NCI-H1105 treated with DMSO at 0.1 percent for 48 hours (cell line): Measurements from ENCODE around the gene MEP1B.
"Not testable (repeated sequence)": the region's sequence is repeated elsewhere in the genome, so short reads cannot be mapped to it uniquely, and the experiment has no call there.

Experiments
- DNase-seq: peaks from one replicate; lab custom pipeline; 2025; lab: John Stamatoyannopoulos, UW

The MEP1B gene

DNA sequence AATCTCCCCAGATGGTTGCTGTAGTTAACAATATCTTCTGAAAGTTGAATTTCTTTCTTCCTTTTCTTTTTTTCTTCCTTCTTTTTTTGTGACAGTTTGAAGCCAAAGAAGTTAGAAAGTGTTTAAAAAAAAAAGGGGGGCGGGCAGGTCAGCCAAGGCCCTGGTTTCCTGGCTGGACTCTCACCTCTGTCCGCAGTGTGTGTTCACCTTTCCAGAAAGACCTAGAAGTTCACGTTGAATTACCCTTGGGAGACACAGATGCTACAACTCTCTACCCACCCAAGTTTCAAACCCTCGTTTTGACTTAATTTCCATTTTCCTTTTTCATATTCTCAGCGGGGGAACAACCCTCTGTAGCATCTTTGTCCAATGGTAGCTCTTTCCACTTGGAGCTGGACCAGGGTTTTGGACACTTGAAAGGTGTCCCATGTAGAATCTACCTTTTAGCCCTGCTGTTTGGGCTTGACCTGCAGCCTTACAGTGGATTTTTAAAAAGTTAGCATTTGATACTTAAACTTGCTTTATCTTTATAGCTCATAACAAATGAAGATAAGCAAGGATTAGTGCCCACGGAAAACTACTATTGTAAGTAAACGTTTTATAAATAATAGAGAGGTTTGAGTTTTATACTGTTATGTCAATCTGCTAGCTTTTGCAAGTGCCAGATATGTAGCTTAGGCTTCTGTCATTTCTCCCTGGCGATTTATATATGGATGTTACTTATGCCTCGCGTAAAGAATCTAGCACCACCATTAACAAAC is 20.0 kb downstream of the MEP1B start:
- no peak for DNase-seq

DNA sequence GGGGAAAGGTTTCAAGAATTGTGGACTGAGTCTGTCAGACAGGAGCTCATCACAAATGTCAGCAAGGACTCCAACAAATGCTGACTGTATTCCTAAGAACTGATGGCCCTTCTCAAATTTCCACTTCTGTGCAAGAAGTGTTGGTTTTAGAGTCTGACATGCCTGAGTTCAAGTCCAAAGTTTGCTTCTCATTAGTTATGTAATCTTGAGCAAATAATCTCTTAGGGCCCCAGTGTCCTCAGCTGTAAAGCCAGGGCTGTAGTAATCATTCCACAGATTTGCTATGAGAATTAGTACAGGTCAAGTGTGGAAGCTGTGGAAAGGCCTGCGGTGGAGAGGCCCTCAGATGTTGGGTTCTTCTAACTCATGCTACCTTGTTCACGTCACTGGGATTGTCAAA is 23.9 kb downstream of the MEP1B start:
- no peak for DNase-seq

DNA sequence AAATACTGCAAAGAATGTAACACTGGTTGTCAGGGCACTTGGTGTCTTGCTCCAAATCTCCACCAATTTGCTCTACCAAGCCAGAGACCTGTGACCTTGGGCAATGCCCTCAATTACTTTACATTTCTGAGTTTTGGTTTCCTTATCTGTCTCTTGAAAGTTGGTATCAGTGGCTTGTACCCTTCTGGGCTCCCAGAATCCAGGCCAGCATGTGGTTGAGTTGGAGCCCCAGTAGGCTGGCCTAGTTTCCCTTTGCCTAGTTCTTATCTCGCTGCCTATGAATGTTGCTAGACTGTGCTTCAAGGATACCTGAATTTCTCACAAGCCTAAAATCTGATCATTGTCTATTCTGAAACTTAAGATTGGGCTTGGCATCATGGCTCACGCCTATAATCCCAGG is 26.6 kb downstream of the MEP1B start:
- no peak for DNase-seq

DNA sequence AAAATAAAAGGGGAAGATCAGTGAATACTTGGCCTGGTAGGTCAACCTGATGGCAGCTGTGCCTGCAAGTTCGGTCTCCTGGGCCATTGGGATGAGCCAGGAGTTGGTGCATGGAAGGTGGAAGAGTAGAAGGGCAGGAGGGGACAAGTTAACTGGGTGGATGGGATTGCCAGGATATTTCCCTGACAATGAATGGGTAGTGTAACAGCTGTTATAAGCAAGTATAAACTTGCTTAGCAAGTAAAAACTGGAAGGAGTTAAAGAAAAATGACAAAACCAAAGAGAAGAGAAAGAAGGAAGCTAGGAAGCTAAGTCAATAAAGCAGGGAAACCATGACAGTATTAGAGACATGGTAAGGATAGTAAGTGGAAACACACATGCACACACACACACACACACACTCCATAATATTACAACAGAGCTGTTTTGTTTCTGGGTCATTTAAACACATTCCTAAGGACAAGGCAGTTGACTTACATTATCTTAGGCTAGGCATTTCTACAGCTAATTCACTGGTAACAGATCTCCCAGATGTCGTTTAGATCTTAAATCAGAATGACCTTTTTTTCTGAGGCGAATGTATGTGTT is 29.7 kb downstream of the MEP1B start:
- DNase-seq: no peak

DNA sequence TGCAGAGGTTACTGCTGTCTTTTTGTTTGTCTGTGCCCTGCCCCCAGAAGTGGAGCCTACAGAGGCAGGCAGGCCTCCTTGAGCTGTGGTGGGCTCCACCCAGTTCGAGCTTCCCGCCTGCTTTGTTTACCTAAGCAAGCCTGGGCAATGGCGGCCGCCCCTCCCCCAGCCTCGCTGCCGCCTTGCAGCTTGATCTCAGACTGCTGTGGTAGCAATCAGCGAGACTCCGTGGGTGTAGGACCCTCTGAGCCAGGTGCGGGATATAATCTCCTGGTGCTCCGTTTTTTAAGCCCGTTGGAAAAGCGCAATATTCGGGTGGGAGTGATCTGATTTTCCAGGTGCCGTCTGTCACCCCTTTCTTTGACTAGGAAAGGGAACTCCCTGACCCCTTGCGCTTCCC is 43.5 kb downstream of the MEP1B start:
- DNase-seq: not testable (repeated sequence)

DNA sequence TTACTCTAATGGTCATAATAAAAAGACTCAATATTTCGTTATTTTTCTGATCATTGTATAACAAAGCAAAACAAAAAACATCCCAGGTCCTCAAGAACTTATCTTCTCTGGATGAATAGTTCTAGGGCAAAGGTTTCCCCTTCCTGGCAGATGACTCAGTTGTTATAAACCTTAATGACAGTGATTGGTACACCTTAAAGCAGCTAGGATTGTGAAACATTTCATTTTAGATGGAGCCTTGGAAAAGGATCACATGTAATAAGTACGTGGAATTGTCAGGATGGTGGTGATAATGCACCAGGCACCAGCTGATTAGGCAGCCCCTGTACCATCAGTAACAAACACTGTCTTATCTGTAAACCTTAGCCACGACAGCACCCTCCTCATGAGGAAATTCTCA is 47.2 kb downstream of the MEP1B start:
- DNase-seq: no peak

DNA sequence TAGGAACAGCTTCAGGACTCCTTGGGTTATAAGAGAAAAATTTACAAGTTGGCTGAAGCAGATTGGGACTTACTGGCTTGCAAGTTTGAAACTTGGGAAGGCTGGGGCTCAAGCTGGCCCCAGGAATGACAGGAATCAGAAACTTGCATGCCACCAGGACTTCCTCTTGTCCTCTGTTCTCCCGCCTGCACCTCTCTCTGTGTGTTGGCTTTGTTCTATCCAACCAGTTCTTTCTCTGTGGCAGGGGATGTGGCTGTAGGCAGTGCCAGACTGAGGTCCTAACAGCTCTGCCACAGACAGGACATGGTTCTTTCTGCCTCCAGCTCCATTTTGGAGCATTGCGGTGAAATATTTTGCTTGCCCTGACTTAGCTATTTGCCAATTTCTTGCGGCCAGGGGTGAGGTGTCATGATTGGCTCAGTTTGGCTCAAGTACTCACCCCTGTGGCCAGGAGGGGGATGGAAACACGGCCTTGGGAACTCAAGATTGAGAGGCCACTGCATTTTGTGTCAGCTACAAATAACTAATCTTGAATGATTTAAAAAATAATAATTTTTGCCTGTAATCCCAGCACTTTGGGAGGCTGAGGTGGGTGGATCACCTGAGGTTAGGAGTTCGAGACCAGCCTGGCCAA is 48.9 kb downstream of the MEP1B start:
- no peak for DNase-seq

DNA sequence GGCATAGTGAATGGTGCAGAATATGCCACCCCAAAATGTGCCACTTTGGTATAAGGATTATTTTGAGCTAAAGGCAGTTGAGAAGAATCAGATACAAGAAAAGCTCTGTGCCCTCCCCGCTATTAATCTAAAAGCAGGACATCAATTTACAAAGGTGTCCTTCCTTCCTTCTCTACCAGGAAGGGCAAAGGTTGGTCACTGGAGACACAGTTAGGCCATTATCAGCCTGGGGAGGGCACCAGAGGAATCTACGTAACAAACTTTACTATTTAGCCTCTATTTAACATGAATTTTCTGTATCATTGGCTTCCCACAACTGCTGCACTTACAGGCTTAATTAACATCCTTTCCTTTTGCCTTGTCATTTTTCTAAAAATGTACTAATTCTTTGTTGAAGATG is 52.6 kb downstream of the MEP1B start:
- DNase-seq: no peak

DNA sequence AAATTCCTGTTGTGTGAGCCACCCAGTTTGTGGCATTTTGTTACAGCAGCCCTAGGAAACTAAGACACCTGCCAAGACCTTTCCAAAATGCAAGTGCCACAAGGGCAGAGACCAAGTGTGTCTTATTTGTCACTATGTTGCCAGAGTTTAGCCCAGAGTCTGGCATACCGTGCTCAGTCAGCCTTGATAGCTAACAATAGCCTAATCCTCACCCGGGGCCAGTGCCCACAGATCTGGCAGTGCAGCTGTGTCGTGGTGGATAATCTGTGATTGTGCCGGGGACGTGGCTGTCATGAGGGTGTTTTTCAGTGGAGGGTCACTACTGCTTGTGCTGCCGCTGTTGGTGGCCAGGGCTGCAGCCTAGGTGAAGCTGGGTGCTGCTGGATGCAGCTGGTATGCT is 53.5 kb downstream of the MEP1B start:
- no peak for DNase-seq

DNA sequence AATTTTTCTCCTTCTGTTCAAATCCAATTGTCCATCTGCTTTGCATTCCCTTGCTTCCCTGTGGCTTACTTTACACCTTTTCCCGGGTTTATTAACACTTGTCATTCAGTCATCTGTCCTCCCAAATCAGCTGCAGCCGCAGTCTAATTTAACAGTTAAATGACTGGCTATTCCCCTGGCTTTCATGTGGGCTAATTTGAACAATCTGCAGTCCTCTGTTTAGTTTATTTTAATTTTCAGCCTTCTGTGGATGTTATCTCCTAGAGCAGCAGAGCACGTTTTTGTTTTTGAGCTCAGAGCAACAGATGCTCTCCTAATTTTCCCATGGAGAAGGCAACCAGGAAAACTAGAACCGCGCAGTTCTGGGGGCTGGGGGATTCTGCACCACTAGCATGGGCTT is 55.0 kb downstream of the MEP1B start:
- no peak for DNase-seq

DNA sequence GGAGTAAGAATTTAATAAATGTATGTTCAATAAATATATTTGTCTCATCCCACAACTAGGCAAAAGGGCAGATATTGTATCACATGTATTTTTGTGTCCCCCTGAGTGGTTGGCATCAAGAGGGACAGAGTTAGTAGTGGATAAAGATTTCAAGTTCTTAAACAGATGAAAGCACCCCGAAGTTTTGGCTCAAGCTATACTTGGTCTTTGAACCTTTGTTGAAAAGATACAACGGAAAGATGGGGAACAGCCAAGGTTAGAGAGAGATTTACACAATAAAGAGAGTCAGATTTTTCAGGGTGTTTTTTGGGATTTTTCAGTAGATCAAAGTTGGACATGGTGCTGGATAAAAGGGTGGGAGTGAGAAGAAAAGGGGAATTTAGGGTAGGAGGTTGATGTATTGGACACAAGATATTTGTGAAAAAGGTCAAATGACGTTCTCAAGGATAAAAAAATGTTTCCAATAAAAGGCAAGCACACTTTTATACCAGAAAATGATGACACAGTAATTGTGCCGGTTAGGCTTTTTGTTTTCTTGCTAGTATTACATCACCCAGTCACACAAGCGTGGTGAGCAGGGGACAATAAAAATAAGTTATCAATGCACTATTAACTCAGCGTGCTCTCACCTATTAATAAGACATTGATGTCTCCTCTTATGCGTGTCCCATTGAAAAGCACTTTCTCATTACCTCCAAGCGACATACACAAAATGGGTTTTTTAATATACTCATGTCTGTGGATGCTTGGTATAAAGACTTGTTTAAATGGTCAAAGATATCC is 59.5 kb downstream of the MEP1B start:
- DNase-seq: no peak

DNA sequence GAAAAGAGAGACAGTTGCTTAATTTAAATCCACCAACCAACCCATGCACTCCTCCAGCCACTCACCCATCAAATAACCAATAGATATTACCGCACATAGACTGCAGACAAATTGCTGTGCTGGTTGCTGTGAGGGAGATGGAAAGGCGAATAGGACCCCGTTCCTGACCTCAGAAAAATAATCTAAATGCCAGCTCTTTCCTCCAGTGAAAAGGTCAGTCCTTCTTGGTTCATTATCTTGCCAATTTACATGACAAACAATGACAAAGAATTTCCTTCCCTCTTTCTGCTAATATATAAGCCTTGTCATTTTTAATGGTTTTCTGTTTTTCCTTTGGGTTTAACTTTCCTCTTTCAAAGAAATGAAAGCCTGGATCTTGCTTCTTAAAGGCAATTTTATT is 61.6 kb downstream of the MEP1B start:
- DNase-seq: no peak

DNA sequence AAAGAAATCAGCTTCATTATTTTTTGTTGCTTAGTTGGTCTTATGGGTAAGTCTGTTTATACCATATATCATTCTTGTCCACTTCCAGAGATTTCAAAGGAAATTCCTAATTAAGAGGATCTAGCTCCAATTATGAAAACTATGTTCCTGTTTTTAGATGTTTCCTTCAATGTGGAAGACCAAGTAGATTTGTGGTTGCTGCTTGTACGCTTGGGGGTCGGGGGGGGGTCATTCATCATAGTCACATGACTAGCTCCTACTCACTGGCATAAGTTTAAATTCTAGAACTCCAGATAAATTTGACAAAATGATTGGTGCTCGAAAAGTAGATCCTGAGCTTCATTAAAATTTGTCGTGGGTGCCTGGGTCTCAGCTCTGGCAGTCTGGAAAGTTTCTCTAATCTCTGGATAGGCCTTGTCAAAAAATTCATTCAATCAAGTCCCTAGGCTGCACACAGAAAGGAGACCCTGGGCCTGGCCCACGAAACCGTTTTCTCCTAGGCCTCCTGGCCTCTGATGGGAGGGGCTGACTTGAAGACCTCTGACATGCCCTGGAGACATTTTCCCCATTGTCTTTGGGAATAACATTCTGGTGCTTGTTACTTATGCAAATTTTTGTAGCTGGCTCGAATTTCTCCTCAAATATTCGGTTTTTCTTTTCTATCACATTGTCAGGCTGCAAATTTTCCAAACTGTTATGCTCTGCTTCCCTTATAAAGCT is 62.5 kb downstream of the MEP1B start:
- no peak for DNase-seq

DNA sequence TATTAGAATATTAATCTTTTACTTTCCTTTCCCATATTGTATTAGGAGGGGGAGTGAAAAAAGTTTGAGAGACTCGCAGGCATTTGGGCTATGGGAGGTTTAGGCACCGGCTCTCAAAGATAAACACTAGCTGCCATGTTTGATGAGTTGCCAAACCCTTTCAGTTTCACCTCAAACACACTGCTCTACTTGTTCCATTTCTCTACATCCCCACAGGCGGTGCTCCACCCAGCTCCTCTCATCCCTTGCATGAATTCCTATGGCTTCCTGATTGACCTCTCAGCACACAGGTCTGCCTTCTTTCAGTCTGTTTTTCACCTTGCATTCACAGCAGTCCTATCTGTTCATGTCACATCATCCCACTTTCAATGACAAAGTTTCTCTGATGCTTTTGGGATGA is 65.7 kb downstream of the MEP1B start:
- DNase-seq: no peak

DNA sequence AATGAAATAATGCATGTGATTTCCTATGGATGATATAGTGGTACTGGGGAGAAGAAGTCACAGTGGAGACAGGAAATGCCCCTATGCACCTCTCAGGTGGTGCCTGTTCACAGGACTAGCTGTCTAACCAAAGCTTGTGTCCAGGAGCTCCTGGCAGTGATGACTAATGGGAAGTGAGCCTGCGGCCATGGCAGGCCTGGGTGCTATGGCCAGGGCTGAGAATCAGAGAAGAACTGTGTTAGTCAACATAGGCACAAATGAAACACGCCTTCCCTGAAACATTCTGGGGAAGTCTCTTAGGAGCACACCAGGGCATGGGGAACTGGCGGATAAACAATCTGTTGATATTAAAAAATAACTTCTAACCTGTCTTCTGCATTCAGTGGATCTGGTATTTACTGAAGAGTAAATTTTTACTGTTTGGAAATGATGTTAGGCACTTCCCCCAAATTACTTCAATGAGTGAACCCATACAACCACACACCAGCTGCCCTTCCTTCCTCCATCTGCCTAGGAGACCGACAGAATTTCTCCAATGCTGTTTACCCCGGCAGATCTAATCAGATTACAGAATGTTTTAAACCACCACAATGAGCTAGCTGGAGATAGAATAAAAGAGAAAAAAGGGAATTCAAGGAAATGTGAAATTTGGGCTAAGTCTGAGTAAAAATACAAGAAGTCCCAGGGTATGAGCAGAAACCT is 67.4 kb downstream of the MEP1B start:
- no peak for DNase-seq

DNA sequence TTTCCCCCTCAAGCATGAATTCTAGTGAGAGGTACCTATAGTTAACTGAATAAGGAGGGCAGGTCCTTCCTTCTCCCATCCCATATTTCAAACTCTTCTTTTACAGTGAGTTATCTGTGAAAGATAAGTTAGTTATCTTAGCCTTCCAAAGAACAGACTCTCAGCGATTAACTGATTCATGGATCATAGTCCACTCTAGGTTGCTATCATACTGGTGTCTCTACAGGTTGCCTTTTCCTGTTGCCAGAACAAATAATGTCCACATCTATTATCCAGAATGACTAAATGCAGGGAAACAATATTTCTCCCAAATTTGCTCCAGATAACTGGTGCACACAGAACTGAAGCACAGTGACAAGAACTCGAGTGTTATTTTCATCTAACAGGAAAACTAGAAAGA is 68.3 kb downstream of the MEP1B start:
- no peak for DNase-seq

DNA sequence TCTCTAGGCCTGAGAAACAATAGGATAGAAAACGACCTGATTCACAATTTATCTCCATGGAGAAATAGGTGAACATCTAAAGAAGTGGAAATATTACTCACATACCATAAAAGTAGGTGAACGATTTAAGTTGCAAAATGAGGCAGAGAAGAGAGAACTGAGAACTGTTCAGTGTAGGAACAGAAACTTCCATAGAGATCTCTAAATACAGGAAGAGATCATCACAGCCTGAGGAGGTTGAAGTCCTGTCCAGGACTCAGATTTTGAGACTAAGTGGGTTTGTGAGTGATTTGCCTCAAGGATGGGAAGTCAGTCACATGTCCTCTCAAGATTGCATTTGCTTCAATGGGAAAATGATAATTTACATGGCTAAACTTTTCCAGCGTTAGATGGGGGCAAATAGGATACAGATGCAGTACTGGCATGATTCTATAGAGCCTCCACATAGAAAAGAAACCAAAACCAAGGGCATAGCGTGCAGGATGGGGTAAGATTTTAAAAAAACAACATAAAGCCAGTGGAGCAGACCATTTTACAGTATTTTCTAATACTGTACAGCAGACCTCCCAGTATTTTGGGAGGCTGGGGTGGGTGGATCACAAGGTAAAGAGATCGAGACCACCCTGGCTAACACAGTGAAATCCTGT is 68.8 kb downstream of the MEP1B start:
- DNase-seq: no peak

DNA sequence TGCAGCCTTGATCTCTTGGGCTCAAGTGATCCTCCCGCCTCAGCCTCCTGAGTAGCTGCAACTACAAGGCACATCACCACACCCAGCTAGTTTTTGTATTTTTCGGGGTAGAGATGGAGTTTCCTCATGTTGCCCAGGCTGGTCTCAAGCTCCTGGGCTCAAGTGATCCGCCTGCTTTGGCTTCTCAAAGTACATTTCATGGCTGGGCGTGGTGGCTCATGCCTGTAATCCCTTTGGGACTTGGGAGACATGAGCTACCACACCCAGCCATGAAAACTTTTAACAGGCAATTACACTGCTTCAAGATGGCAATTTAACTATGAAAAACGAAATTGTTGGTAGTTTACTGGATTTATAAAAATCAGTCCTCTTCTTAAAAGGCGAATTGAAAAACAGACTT is 69.7 kb downstream of the MEP1B start:
- no peak for DNase-seq

DNA sequence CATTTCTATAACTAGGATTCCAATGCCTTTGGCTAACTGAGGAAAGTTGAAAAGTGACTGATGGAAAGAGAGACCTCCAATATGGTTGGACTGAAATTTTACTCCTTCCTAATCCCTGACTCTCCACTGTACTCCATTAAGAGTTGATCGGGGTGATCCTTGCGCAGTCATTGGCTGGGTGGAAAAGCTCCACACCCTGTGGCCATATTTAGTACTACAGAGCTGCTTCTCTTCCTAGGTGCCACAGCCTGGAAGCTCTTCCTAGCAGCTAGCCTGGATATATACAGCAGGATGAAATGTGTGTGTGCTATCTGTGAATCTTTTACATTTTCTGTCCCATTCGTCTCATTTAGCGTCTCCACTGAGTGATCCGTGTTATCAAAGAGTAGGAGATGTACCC is 71.2 kb downstream of the MEP1B start:
- DNase-seq: no peak

DNA sequence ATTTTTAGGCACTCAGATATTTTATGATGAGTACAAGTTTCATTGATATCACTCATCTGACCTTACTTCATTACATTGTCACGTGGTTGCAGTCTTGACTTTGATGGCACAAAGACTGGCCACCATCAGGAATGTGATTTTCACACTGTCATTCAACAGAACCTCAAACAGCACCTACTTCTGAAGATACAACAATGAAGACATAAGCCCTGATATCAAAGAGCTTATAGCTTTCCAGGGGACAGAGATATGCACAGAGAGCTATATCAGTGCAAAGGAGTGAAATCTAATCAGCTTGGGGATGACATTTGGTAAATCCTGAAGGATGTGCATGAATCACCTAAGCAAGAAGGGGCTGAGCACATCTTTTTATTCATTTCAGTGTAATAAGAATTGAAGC is 72.3 kb downstream of the MEP1B start:
- DNase-seq: no peak

DNA sequence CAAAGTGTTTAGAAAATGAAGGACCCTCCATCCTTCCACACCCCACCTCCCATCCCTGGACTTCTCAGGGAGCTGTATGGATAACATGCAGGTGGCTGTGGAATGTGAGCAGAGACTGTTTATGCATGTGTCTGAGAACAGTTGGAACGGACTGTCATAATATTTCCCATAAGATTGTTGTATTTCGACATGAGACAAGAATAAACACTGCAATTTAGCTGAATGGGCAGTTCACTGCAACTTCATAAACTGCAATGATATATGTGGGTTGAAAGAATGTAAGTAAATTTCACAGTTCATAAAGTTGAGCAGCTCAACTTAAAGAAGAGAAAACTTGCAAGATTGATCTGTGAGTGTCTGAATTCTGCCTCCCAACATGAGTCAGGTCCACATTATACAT is 74.6 kb downstream of the MEP1B start:
- DNase-seq: no peak
